NCI-H748 (cell line): ENCODE results near the gene PIGU.
A peak's percentile ranks its signal among the peaks of the same experiment; 100 is the strongest.

Experiments used
- DNase-seq: peaks from one replicate; lab custom pipeline; 2025; ENCODE audit not compliant: unreplicated experiment; lab: John Stamatoyannopoulos, UW

Gene PIGU

DNA sequence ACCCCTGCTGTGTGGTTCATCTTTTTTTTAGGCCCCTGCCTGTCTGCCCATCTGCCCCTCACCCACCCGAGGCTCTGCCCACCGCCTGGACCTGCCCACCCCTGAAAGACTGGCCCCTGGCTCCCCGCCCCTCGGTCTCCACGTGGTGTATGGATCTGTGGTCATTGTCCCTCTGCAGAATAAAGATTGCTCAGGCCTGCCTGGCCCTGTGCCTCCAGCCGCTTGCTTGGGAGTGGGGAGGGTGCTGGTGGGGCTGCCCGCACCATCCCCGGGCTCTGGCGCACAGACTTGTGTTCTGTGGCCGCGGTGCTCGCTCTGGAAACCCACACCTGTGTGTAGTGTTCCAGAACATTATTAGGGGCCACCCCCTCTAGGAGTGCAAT is 116.8 kb downstream of the PIGU start:
- DNase-seq, result no peak

GRCh38 chr20:34559311-34560140 is 117.4 kb downstream of the PIGU start:
- peak; percentile 24 for DNase-seq

GRCh38 chr20:34558320-34559218 is 118.3 kb downstream of the PIGU start, which contains the start of gene MAP1LC3A:
MAP1LC3A (plus strand) TSS chr20:34558718; CDS start chr20:34558869, 151 bp downstream.
- DNase-seq, result peak; percentile 78

DNA sequence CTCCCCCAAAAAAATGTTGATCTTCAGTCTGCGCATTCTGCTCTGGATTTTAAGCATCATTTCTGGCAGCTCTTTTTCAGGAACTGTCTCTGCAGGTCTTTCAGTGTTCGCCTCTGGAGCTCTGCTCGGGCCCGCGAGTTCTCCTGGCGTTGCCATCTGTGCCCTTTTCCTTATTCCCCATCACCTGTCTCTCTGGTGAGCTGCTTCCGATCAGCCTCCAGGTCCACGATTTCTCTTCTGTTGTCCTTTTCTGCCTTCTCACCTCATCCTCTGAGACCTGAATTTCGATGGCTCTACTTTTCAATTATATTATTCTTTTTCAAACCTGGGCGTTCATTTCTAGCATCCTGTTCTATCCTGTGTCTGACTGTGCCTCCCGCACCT is 119.0 kb downstream of the PIGU start:
- peak; percentile 38 for DNase-seq

DNA sequence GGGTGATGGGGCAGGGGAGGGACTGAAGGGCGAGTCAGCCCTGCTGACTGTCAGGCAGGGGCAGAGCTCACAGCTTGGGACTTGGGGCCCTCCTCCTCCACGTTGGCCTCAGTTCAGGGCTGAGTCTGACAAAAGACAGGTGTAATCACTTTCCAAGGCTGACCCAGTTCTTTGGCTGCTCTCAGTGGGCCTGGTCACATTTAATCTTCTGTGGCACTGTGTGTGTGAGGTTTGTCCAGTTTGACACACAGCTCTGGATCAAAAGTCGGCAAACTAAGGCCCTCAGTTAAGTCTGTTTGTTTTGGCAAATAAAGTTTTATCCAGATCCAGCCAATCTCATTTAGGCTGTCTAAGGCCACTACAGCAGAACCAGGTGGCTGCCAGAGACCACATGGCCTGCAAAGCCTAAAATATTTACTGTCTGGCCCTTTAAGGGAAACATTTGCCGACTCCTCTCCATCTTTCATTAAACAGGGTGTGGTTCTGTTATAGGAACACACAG is 123.5 kb downstream of the PIGU start:
- DNase-seq, result peak; percentile 39

DNA sequence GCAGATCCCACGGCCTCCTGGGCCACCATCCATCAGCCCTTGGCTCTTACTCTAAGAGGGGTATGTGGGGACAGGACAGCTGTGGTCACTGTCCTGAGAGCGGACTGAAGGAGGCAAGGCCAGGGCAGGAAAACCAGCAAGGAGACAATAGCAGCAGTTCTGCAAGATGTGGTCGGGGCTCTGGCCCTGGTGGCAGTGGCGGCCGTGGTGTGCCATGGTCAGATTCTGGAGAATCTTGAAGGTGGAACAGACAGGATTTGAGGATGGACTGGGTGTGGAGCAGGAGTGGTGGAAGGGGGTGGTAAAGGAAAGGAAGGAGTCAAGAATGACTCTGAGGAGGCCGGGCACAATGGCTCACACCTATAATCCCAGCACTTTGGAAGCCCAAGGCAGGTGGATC is 124.3 kb downstream of the PIGU start:
- no peak for DNase-seq

DNA sequence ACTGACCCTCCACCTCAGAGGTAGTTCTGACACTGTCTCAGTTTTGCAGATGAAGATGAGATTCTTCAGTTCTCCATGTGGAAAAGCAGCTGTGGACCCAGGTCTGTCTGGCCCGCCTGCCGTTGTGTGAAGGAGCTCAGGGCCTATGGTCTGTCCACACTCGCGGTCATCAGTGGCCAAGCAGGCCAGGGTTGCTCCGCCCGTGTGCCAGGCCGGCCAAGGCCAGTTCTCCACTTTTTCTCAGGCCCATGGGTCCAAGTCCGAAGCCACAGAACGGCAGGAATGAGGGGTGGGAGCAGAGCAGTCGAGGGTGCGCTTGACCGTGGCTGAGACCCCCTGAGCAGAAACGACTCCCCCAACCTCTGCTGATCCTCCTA is 127.0 kb downstream of the PIGU start:
- DNase-seq, result no peak

DNA sequence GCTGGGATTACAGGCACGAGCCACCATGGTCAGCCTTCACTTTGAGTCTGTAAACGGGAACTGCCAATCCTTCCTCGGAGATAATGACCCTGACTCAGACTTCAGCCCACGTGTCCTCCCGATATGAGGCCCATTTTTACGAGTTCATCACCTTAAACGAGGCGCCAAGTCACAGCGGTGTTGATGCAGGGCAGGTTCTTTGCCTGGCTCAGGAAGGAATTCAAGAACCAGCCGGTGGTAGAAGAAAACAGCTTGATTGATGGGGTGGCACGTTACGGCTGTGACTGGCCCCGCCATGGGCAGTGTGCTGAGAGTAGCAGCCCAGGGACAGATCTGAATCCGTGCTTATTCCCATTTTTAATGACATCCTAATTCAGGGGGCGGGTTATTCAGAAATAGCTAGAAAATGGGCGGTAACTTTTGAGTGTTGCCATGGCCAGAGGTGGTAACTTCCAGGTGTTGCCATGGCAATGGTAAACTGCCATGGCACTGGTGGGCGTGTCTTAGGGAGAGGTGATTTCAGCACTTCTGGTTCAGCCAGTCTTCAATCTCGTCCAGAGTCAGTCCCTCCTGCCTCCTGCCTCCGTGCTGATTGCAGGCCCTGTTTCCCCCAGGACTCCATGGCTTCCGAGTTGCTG is 127.5 kb downstream of the PIGU start:
- peak; percentile 66 for DNase-seq

DNA sequence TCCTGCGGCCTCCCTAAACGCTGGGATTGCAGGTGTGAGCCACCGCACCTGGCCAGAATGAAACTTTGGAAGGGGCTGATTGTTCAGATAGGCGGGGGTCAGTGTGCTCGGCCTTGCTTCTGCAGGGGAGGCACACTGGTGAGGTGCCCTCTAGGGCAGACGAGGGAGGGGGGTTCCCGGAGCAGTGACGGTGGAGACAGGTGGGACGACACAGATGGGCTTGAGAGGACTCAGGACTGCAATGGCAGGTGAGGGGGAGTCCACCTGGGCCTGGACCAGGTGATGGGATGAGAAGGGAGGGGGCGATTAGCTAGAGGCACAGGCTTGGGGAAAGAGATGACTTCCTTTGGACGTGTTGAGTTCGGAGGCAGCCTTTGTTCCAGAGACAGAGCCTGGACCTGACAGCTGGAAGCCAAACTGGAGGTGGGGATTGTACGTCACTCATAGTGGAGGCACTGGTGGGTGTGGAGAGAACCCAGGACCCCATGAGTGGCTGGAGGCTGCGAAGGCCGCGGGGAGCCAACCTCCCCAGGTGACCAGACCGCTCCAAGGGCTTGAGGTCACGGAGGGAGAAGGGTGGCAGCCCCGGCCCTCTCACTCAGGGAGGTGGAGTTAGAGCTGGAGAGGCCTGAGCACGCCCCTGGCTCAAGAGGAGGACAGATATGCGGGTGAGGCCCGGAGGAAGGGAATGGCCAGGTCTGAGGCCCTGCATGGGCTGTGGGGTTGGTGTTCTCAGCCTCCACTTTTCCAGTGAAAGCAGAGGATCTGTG is 128.9 kb downstream of the PIGU start:
- DNase-seq, result no peak

GRCh38 chr20:34546751-34547181 is 130.1 kb downstream of the PIGU start:
- DNase-seq, result peak; percentile 92

DNA sequence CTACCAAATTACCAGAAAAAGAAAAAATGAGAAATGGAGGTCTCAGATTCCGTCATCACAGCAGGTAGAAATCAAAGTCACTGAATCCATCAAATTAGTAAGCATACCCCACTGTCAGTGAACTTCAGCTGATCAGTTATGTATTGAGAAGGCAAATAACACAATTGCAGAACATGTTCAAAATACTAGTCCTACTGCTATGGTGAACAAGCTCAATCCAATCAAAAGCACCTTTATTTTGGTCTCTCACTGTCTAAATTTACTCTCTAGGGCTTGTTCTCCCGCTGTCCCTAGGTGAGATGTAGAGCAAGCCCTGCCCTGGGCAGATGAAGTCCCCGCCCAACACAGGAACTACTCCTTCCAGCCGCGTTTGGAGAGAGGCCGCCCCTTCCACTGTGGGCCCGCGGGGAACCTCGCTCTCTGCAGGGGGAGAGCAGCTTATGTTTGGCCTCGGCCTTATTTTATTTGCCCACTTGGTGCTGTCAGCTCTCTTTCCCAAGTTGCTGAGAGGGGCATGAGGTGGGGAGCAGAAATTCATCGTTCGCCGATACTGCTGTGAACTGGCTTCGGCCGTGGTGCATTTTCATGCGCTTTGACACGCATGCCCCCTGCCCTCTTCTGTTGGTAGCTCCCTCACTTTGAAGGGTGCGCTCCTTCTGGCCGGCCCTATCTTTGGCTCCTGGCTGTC is 132.6 kb downstream of the PIGU start:
- no peak for DNase-seq

GRCh38 chr20:34543463-34544056 is 133.3 kb downstream of the PIGU start:
- DNase-seq, result no peak

- DNase-seq, result no peak
Observed at GRCh38 chr20:34542439-34542838, 134.5 kb downstream of the PIGU start.

DNA sequence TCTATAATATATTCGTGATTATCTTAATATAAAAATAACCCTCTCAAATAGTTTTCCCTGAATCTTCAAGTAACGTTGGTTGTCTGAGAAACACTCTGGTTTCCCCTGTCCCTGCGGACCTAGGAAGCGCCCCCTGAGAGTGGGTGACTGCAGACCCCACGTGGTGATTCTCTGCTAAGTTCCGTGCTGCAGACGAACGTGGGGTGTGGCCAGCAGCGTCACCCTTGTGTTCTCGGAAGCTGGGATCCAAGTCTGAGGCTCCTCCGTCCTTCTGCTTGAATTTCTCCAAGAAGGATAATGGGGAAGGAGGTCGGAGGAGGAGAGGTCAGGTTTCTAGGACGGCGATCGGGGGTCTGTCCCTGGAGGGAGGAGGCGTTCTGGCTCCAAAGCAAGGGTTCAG is 135.0 kb downstream of the PIGU start:
- DNase-seq, result no peak

DNA sequence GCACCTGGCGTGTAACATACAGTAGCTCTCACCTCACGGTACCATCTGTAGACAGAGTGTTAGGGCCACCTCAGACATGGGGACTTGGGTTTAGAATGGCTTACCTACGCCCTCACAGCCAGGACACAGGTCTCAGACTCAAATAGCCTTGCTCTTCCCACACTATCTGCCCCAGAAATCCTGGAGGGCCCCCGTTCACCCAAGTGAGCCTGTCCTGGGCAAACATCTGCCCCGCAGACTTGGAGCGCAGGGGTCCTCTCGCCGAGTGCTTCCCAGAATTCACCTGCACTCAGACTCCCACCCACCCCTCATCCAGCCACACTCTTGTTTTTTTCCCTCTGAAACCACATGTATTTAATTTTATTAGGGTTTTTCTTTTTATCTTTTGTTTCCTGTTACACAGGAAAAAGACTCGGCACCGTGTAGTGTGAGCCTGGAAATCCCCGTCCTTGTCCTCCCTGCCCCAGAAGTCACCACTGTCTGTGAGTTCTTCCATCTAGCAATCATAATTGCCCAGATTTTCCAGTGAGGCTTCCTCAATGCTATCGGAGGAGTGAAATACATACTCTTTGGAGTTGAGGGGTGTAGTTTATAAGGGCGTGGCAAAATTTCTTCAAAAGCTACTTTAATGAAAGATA is 135.5 kb downstream of the PIGU start:
- DNase-seq, result no peak

GRCh38 chr20:34540596-34541263 is 136.2 kb downstream of the PIGU start:
- no peak for DNase-seq

DNA sequence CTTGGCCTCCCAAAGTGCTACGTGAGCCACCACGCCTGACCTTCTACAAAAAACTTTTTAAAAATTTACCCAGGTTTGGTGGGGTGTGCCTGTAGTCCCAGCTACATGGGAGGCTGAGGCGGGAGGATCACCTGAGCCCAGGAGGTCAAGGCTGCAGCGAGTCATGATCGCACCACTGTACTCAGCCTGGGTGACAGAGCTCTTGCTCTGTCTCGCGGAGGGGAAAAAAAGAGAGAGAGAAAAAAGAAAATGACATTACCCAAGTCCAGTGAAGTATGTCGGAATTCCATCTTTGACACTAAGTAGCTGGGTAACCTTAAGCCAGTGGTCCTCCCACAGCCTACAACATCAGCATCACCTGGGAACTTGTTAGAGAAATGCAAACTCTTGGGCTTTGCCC is 137.1 kb downstream of the PIGU start:
- no peak for DNase-seq

GRCh38 chr20:34538671-34539123 is 138.2 kb downstream of the PIGU start:
- DNase-seq, result peak; percentile 39
